HUES48 (cell line): ENCODE measurements around the gene HSPBP1.

Source experiments
- H3K27ac ChIP-seq: one replicate; pipeline ENCODE4 v1.7.0; 2013; ENCODE audit warnings: low read depth, low read length, inconsistent platforms
- H3K27me3 ChIP-seq: 2 replicates; pipeline ENCODE4 v1.6.1; 2013; ENCODE audit warnings: mild to moderate bottlenecking, low read length; ENCODE audit not compliant: control insufficient read depth, insufficient read depth
- H3K36me3 ChIP-seq: 2 replicates; pipeline ENCODE4 v1.6.1; 2013; ENCODE audit warnings: low read length; ENCODE audit not compliant: control insufficient read depth, insufficient read depth
- H3K4me1 ChIP-seq: 2 replicates; pipeline ENCODE4 v1.6.1; 2013; ENCODE audit warnings: mild to moderate bottlenecking, low read length; ENCODE audit not compliant: control insufficient read depth, insufficient read depth
- H3K4me3 ChIP-seq: 2 replicates; pipeline ENCODE4 v1.5.1; 2013; ENCODE audit warnings: mild to moderate bottlenecking, low read depth, low read length
- H3K9ac ChIP-seq: 2 replicates; pipeline ENCODE4 v1.6.1; 2013; ENCODE audit warnings: mild to moderate bottlenecking, low read depth, low read length, moderate library complexity
- H3K9me3 ChIP-seq: 2 replicates; pipeline ENCODE4 v1.6.1; 2013; ENCODE audit warnings: low read length; ENCODE audit not compliant: control insufficient read depth, insufficient read depth

The HSPBP1 gene

GRCh38 chr19:55259540-55260210 lies 20.2 kb downstream of the HSPBP1 start:
- Histone ChIP-seq H3K27me3 (no peaks in the 10 kb centered on the region), H3K4me3 (peak overlapping the region; percentile 95), H3K36me3 (0 out of 2 replicates have a peak, but pooled peaks cover 4% of the 10 kb centered on the region), H3K27ac (peak overlapping the region; percentile 94), H3K9me3 (no peaks in the 10 kb centered on the region), H3K4me1 (peaks cover 12% of the 10 kb centered on the region), H3K9ac (peak overlapping the region; percentile 73)

GRCh38 chr19:55258828-55259539 lies 20.9 kb downstream of the HSPBP1 start, which contains the start of gene PPP6R1:
TSS of gene PPP6R1 (minus strand) at chr19:55259017. CDS start at chr19:55247103, 11,914 bp downstream.
- 0 out of 2 replicates have a peak, but pooled peaks cover 4% of the 10 kb centered on the region for H3K36me3 ChIP-seq
- H3K27ac ChIP-seq = peak within 1 kb of the TSS; percentile 94
- no peaks in the 10 kb centered on the region for H3K27me3 ChIP-seq
- peak within 1 kb of the TSS; percentile 79 for H3K9ac ChIP-seq
- H3K4me1 ChIP-seq = peaks cover 18% of the 10 kb centered on the region
- H3K9me3 ChIP-seq = no peaks in the 10 kb centered on the region
- peak within 1 kb of the TSS; percentile 95 for H3K4me3 ChIP-seq

- peaks cover 18% of the 10 kb centered on the region for H3K4me1 ChIP-seq
- H3K9me3 ChIP-seq = no peaks in the 10 kb centered on the region
- peak overlapping the region; percentile 79 for H3K9ac ChIP-seq
- peak overlapping the region; percentile 94 for H3K27ac ChIP-seq
- H3K27me3 ChIP-seq = no peaks in the 10 kb centered on the region
- peak overlapping the region; percentile 95 for H3K4me3 ChIP-seq
- 0 out of 2 replicates have a peak, but pooled peaks cover 6% of the 10 kb centered on the region for H3K36me3 ChIP-seq
Measured at GRCh38 chr19:55258476-55258827, 21.5 kb downstream of the HSPBP1 start.

GRCh38 chr19:55257461-55258420 lies 22.2 kb downstream of the HSPBP1 start:
- H3K36me3 ChIP-seq = 0 out of 2 replicates have a peak, but pooled peaks cover 9% of the 10 kb centered on the region
- H3K4me3 ChIP-seq = peak overlapping the region; percentile 95
- no peak overlapping the region for H3K27ac ChIP-seq
- H3K27me3 ChIP-seq = no peaks in the 10 kb centered on the region
- peaks cover 18% of the 10 kb centered on the region for H3K4me1 ChIP-seq
- no peaks in the 10 kb centered on the region for H3K9me3 ChIP-seq
- H3K9ac ChIP-seq = no peak overlapping the region

- Histone ChIP-seq H3K27ac (no peak overlapping the region), H3K4me1 (peaks cover 18% of the 10 kb centered on the region)
Measured at GRCh38 chr19:55256562-55257460, 23.1 kb downstream of the HSPBP1 start.

GRCh38 chr19:55255618-55256423 lies 24.1 kb downstream of the HSPBP1 start:
- Histone ChIP-seq H3K9me3 (no peaks in the 10 kb centered on the region), H3K36me3 (peaks cover 13% of the 10 kb centered on the region; the same call in 1 of the 2 replicates), H3K9ac (no peak overlapping the region), H3K4me3 (0 out of 2 replicates have a peak overlapping the region, but pooled peaks have one; percentile 22), H3K4me1 (peaks cover 18% of the 10 kb centered on the region), H3K27me3 (no peaks in the 10 kb centered on the region), H3K27ac (no peak overlapping the region)

More at GRCh38 chr19:55256562-55257460, 23.1 kb downstream of the HSPBP1 start:
- Histone ChIP-seq H3K4me3 (peak overlapping the region; percentile 95), H3K36me3 (peaks cover 11% of the 10 kb centered on the region; the same call in 1 of the 2 replicates), H3K9me3 (no peaks in the 10 kb centered on the region), H3K9ac (no peak overlapping the region), H3K27me3 (no peaks in the 10 kb centered on the region)

GRCh38 chr19:55254625-55254977 lies 25.3 kb downstream of the HSPBP1 start:
- H3K9ac ChIP-seq = no peak overlapping the region
- no peak overlapping the region for H3K4me3 ChIP-seq
- no peaks in the 10 kb centered on the region for H3K9me3 ChIP-seq
- H3K27ac ChIP-seq = no peak overlapping the region
- H3K4me1 ChIP-seq = peaks cover 11% of the 10 kb centered on the region
- peaks cover 13% of the 10 kb centered on the region; the same call in 1 of the 2 replicates for H3K36me3 ChIP-seq
- no peaks in the 10 kb centered on the region for H3K27me3 ChIP-seq

- no peak overlapping the region for H3K27ac ChIP-seq
- peaks cover 13% of the 10 kb centered on the region; the same call in 1 of the 2 replicates for H3K36me3 ChIP-seq
- no peak overlapping the region for H3K4me3 ChIP-seq
- no peaks in the 10 kb centered on the region for H3K9me3 ChIP-seq
- H3K27me3 ChIP-seq = no peaks in the 10 kb centered on the region
- H3K4me1 ChIP-seq = peaks cover 11% of the 10 kb centered on the region
- H3K9ac ChIP-seq = no peak overlapping the region
Measured at GRCh38 chr19:55253842-55254624, 25.9 kb downstream of the HSPBP1 start.
